ENCODE results near the gene PRICKLE1.

GRCh38 chr12:42407306-42407705, 182.2 kb downstream of the PRICKLE1 start:
- TF ChIP-seq CTCF (IDR thresholded peaks at IDR 0.05; ENCODE audit: poor library complexity), result no peak
- TF ChIP-seq EZH2phosphoT487 (IDR thresholded peaks at IDR 0.05; ENCODE audit: low read depth, severe bottlenecking, unreplicated experiment), result no peak
- TF ChIP-seq EZH2 (IDR thresholded peaks at IDR 0.05; ENCODE audit: borderline replicate concordance), result no peak

Data from hepatocyte (in vitro differentiated cells).